Mononuclear cell (primary cell): ENCODE data around the gene HFE. TPM values are rescaled to one million over a fixed set of nuclear protein-coding genes. Genes with fewer than 3 reads are reported as not detected.

Experiments used
- H3K27me3 ChIP-seq: 2 replicates; pipeline ENCODE4 v1.6.0; 2011; ENCODE audit warnings: low read length, control low read depth; ENCODE audit not compliant: insufficient read depth
- H3K4me1 ChIP-seq: 2 replicates; pipeline ENCODE4 v1.5.1; 2011; ENCODE audit warnings: mild to moderate bottlenecking, low read length, control low read depth; ENCODE audit not compliant: insufficient read depth
- H3K4me3 ChIP-seq: 2 replicates; pipeline ENCODE4 v1.5.1; 2011; ENCODE audit warnings: mild to moderate bottlenecking, low read length, moderate library complexity
- H3K9me3 ChIP-seq: 2 replicates; pipeline ENCODE4 v1.5.1; 2011; ENCODE audit warnings: low read depth, mild to moderate bottlenecking, control low read depth, low read length
- total RNA-seq: library from RNA; depleted of rRNA; stranded (reverse); fragments of >200 nt; gene quantifications from one replicate; pipeline ENCODE4 v1.2.3, GENCODE V29; 2012

The HFE gene
- total RNA-seq, 1 donor: 1.5 TPM

DNA sequence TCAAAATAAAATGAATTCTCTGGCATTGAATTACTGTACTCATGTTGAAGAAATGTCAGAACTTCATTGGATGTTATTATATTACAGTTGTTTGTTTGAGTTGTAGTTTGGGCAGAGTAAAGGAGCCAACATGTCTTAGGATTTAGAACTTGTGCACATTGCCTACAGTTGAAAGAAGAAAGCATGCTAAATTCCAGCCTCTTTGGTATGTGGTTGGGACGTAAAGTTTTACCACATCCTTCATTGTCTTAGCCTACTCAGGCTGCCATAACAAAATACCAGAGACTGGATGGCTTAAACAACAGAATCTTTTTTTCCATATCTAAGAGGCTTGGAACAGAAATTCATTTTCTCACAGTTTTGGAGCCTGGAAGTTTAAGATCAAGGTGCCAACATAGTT is 42.4 kb downstream of the HFE start:
- Histone ChIP-seq H3K9me3 (no peaks in the 10 kb centered on the region), H3K4me1 (peaks cover 55% of the 10 kb centered on the region), H3K27me3 (no peaks in the 10 kb centered on the region), H3K4me3 (no peak overlapping the region)

DNA sequence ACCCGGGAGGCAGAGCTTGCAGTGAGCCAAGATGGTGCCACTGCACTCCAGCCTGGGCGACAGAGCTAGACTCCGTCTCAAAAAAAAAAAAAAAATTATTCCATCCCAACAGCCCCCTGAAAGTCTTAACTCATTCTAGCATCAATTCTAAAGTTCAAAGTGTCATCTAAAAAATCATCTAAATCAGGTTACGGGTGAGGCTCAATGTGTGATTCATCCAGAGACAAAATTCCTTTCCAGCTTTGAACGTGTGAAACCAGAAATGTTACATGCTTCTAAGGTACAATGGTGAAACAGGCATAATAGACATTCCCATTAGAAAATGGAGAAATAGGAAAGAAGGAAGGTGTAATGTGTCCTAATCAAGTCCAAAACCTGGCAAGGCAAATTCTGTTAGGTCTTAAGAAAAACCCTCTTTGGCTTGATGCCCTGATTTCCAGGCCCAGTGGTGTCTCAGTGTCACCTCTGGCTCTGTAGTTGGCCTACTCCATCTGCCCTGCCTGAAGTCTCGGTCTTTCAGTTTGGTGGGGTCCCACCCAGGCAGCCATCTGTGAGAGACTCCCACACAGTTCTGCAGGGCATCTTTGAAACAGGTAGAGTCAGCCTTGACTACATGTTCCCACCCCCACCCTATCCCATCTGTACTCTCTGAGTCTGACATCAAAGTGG is 43.5 kb downstream of the HFE start:
- Histone ChIP-seq H3K9me3 (no peaks in the 10 kb centered on the region), H3K4me1 (peaks cover 58% of the 10 kb centered on the region), H3K4me3 (no peak overlapping the region), H3K27me3 (no peaks in the 10 kb centered on the region)

DNA sequence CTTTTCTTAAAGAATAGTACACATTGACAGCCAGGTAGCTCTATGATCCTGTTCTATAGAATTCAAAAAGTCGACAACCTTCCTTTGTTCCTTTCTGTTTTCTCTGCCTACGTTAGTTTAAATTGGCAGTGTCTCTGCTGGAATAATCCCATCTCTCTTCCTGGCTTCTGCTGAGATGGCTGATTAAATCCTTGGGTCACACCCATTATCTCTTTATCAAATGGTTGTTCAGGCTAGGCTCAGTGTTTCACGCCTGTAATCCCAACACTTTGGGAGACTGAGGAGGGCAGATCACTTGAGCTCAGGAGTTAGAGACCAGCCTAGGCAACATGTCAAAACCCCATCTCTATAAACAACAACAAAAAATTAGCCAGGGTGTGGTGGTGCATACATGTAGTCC is 44.4 kb downstream of the HFE start:
- H3K27me3 ChIP-seq: no peaks in the 10 kb centered on the region
- H3K9me3 ChIP-seq: no peaks in the 10 kb centered on the region
- no peak overlapping the region for H3K4me3 ChIP-seq
- peaks cover 53% of the 10 kb centered on the region for H3K4me1 ChIP-seq

DNA sequence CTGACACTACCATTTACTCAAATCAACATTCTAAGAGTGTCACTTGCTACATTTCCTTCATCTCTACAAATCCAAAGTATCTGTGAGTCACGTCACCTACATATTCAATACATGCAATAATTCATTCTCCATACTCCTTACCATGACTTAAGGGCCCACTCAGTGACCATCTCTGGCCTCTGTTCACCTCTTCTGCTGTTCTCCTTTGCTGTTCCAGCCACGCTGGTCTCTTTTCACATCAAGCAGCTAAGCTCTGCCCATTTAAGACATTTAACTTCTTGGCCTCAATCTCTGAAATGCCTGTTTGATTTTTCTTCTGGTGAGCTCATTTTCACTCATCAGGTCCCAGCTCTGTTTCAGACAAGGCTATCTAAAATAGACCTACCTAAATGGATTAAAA is 46.5 kb downstream of the HFE start:
- no peaks in the 10 kb centered on the region for H3K9me3 ChIP-seq
- no peaks in the 10 kb centered on the region for H3K27me3 ChIP-seq
- H3K4me3 ChIP-seq: no peak overlapping the region
- H3K4me1 ChIP-seq: peaks cover 34% of the 10 kb centered on the region

DNA sequence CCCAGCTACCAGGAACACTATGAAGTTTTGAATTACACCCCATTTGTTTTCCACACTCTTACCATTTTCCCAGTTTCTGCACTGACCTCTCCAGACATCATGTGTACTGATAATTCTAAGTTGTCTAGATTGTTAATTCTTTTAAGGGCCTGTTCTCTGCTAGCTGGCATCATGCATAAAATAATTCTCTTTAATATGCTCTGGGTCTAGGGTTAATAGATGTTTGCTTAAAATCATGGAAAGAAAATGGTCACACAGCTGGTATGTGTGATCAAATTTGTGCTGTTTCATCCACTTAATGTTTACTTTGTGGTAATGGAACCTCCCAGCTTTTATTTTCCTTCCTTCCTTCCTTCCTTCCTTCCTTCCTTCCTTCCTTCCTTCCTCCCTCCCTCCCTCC is 49.1 kb downstream of the HFE start:
- Histone ChIP-seq H3K9me3 (no peaks in the 10 kb centered on the region), H3K4me3 (no peak overlapping the region), H3K4me1 (peaks cover 11% of the 10 kb centered on the region), H3K27me3 (no peaks in the 10 kb centered on the region)

DNA sequence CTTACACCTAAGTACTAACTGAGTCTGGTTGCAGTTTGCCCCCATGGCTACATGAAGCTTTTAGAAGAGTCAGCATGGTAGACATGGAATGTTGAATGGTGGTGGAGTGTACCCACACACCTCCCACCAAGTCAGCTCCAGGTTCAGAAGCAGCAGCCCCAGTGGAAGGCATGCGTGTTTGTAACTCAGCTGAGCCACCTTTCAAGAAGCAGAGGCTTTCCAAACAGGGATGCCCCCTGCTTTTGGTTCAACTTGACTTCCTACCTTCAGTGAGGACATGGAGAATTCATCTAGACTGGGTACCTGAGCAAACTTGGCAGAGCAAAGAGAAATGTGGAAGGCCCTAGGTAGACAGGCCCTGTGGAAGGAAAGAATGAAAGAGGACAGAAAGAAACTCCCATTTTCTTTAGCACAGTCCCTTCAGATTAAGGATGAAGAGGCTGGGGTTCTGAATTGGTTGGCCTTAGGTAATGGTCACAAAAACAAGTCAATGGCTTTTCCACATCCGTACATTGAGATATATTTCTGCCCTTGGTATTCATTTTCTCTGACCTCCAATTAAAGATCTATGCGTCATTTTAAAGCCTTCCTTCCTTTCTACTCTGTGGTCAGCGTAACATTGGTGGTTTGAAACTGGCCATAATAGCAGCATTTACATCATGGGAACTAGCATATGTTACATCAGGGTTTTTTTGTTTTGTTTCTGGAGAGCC is 53.2 kb downstream of the HFE start:
- Histone ChIP-seq H3K9me3 (no peaks in the 10 kb centered on the region), H3K4me3 (no peak overlapping the region), H3K27me3 (no peaks in the 10 kb centered on the region), H3K4me1 (no peaks in the 10 kb centered on the region)

DNA sequence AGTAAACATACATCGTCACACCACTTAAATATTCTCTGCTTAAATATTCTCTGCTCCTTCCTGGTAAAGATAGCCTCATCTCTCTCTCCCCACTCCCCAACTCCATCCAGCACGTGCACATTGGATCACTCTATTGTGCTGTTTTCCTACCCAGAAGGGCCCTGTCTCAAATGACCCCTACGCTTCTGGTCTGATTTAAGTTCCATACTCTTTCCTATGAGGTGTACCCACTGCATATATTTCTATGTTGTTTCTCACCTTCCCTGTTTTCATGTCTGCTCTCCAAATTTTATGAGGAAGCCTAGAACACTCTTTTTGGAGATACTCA is 53.7 kb downstream of the HFE start:
- no peaks in the 10 kb centered on the region for H3K9me3 ChIP-seq
- no peaks in the 10 kb centered on the region for H3K4me1 ChIP-seq
- H3K4me3 ChIP-seq: no peak overlapping the region
- H3K27me3 ChIP-seq: no peaks in the 10 kb centered on the region

DNA sequence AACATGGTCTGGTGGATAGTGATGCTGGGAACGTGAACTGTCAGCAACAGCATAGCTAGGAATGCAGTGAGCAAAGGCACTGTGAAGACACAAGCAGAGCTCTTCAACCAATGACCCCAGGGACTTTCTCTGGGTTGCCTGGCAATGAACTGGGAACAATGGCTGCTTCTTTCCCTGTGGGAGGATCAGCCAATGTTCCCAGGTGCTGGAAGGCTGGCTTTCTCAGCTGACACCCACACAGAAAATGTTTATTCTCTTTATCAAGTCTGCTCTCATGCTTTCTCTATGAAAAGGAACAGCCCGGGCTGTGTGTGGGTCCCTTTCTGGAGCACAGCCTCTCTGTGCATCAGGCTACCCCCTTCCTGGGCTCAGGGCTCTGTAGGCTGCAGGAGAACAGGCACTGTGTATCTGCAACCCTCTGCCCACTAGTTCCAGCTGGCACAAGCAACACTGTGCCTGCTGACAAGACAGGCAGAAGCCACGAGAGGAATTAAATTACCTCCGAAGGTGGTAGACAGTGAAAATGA is 54.2 kb downstream of the HFE start:
- Histone ChIP-seq H3K27me3 (no peaks in the 10 kb centered on the region), H3K4me3 (no peak overlapping the region), H3K9me3 (no peaks in the 10 kb centered on the region), H3K4me1 (no peaks in the 10 kb centered on the region)

DNA sequence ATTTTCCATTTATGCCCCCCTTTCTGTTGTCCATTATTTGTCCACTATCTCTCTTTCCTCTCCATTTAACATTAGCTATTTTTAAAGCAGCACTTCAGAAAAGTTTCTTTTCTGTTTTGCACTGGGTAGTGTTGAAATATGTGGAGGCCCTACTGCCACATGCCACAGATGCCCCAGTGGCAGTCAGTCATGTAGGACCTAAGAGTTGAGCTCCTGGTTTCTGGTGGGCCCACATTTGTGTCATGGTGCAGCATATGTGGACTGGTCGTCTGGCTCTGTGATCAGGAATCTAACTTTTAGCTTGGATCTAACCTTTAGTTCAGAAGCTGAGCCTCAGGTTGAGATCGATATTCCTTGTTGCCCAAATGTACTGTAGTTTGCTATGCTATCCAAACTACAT is 54.8 kb downstream of the HFE start:
- H3K9me3 ChIP-seq: no peaks in the 10 kb centered on the region
- no peaks in the 10 kb centered on the region for H3K4me1 ChIP-seq
- no peak overlapping the region for H3K4me3 ChIP-seq
- H3K27me3 ChIP-seq: no peaks in the 10 kb centered on the region

Other genes with a start within 250 kb of the HFE start
- gene SLC17A3, start 213.2 kb upstream of the HFE start, total RNA-seq: 0.31 TPM
- gene SLC17A2, start 156.7 kb upstream of the HFE start, total RNA-seq: not detected
- 18.7 TPM for gene TRIM38, start 124.6 kb upstream of the HFE start, total RNA-seq